GM12878 (cell line): Measurements from ENCODE around the gene ERCC2. TPM values are rescaled to one million over a fixed set of nuclear protein-coding genes. Genes with fewer than 3 reads are reported as not detected.
A peak's percentile ranks its signal among the peaks of the same experiment; 100 is the strongest.

Source experiments
- ATAC-seq: fragments of 200-7000 bp; cut with Tn5 transposase; 3 replicates; pipeline ENCODE4 v1.9.1; 2020; ENCODE audit warnings: mild to moderate bottlenecking, moderate library complexity
- BruUV-seq: library from RNA; stranded (reverse); fragments of 400-500 nt; replicated peaks from 2 replicates; lab custom pipeline; 2021; lab: Mats Ljungman, UMichigan
- CTCF ChIA-PET: fragments of 300-600 bp; sonication (Branson Sonifier 250); formaldehyde crosslinking; extraction: SDS; loops from one replicate; lab custom pipeline; 2021; ENCODE audit warnings: inconsistent platforms; lab: Yijun Ruan, JAX
- POLR2A ChIA-PET: fragments of 350-600 bp; formaldehyde crosslinking; extraction: SDS; loops from one replicate; lab custom pipeline; 2021; ENCODE audit warnings: inconsistent platforms; lab: Charles Lee
- RAD21 ChIA-PET: fragments of 300-600 bp; sonication (Branson Sonifier 250); formaldehyde crosslinking; loops from one replicate; lab custom pipeline; 2023; ENCODE audit warnings: antibody characterized with exemption; ENCODE audit not compliant: unreplicated experiment; lab: Charles Lee
- SMC1A ChIA-PET: fragments of 300-600 bp; sonication (Branson Sonifier 250); formaldehyde crosslinking; loops from one replicate; lab custom pipeline; 2023; ENCODE audit not compliant: unreplicated experiment, uncharacterized antibody; lab: Charles Lee
- DNase-seq: peaks from one replicate; pipeline ENCODE4 v3.0.0-alpha.2; 2011; ENCODE audit warnings: low read depth, low spot score
- FAIRE-seq: peaks from 3 replicates; lab custom pipeline; 2011; peaks lifted over from hg19 to GRCh38; lab: Jason Lieb, UNC
- H2AFZ ChIP-seq: 2 replicates; pipeline ENCODE4 v1.6.0; 2011; ENCODE audit warnings: low read depth, low read length, control low read depth; ENCODE audit not compliant: control insufficient read depth
- H3K27ac ChIP-seq: 2 replicates; pipeline ENCODE4 v1.5.1; 2011; ENCODE audit warnings: control low read depth; ENCODE audit not compliant: control insufficient read depth, insufficient read depth
- H3K27me3 ChIP-seq, 2 experiments: replicated peaks in 1 of 2; 2 replicates each; pipeline versions ENCODE4 v1.6.0 to v1.6.1; 2011; ENCODE audit warnings: low read length in 1 of 2; ENCODE audit not compliant: control insufficient read depth in 2 of 2, insufficient read depth in 2 of 2
- H3K36me3 ChIP-seq, 2 experiments: 2 replicates each; pipeline ENCODE4 v1.5.1; 2011; ENCODE audit warnings: low read length in 1 of 2; ENCODE audit not compliant: control insufficient read depth in 2 of 2, insufficient read depth in 2 of 2
- H3K4me1 ChIP-seq: 2 replicates; pipeline ENCODE4 v1.6.1; 2011; ENCODE audit warnings: mild to moderate bottlenecking, low read length, moderate library complexity, mixed read lengths; ENCODE audit not compliant: control insufficient read depth, insufficient read depth
- H3K4me2 ChIP-seq: 2 replicates; pipeline ENCODE4 v1.6.0; 2011; ENCODE audit warnings: control low read depth; ENCODE audit not compliant: control insufficient read depth, insufficient read depth
- H3K4me3 ChIP-seq: fragments of 200-600 bp; sonication (generic); 2 replicates; pipeline ENCODE4 v1.5.1; 2016
- H3K79me2 ChIP-seq: 2 replicates; pipeline ENCODE4 v1.6.0; 2011; ENCODE audit warnings: low read length; ENCODE audit not compliant: control insufficient read depth, insufficient read depth
- H3K9ac ChIP-seq: 2 replicates; pipeline ENCODE4 v1.8.0; 2011; ENCODE audit warnings: low read length, control low read depth, mixed read lengths; ENCODE audit not compliant: control insufficient read depth, insufficient read depth
- H3K9me3 ChIP-seq: replicated peaks from 3 replicates; pipeline ENCODE4 v1.5.1; 2011; ENCODE audit warnings: mild to moderate bottlenecking, low read length; ENCODE audit not compliant: control insufficient read depth, insufficient read depth
- H4K20me1 ChIP-seq: 2 replicates; pipeline ENCODE4 v1.6.0; 2011; ENCODE audit not compliant: control insufficient read depth, insufficient read depth
- BCL3 ChIP-seq: IDR thresholded peaks from 2 replicates; pipeline ENCODE4 v1.6.1; 2011; ENCODE audit warnings: borderline replicate concordance, low read depth, mild to moderate bottlenecking, moderate library complexity, low read length; ENCODE audit not compliant: insufficient read depth, poor library complexity, severe bottlenecking
- CBX3 ChIP-seq: fragments of 200-600 bp; sonication (generic); IDR thresholded peaks from 2 replicates; pipeline ENCODE4 v1.6.1; 2016; ENCODE audit warnings: low read depth, borderline replicate concordance
- JUND ChIP-seq: IDR thresholded peaks from 2 replicates; pipeline ENCODE4 v1.6.1; 2012; ENCODE audit warnings: low read depth, mild to moderate bottlenecking, low read length, improper control_type of control experiment, moderate library complexity
- KAT2A ChIP-seq: conservative IDR thresholded peaks from 2 replicates; pipeline ENCODE4 v1.6.1; 2011; ENCODE audit warnings: low read depth, low read length; ENCODE audit not compliant: control insufficient read depth
- NKRF ChIP-seq: fragments of 450-650 bp; conservative IDR thresholded peaks from 2 replicates; pipeline ENCODE4 v1.6.1; 2017; ENCODE audit warnings: mild to moderate bottlenecking, moderate library complexity
- PBX3 ChIP-seq: IDR thresholded peaks from 2 replicates; pipeline ENCODE4 v1.6.1; 2011; ENCODE audit warnings: mild to moderate bottlenecking, low read depth, low read length, moderate library complexity; ENCODE audit not compliant: insufficient replicate concordance
- WGBS: methylation state at CpG from one replicate; pipeline ENCODE4 v1.1.6; 2016; ENCODE audit warnings: low lambda C conversion rate; ENCODE audit not compliant: insufficient replicate concordance, insufficient coverage; ENCODE audit errors: missing lambda C conversion rate; 5-methylcytosine and 5-hydroxymethylcytosine counted together
- in situ Hi-C: fragments of 300-500 bp; cut with MboI; formaldehyde crosslinking; loops from 9 replicates; pipeline ENCODE4 v1.14.3; 2018; ENCODE audit warnings: mixed read lengths
- intact Hi-C: fragments of 100-400 bp; cut with micrococcal nuclease; formaldehyde crosslinking; loops from one replicate; pipeline ENCODE4 v1.14.2; 2022; ENCODE audit not compliant: unreplicated experiment
- polyA plus RNA-seq, 11 experiments: library from polyadenylated mRNA; depleted of rRNA in 4 of 11; unstranded in 6 of 11; stranded (reverse) in 5 of 11; fragments of >200 nt; fragmentation: Nextera tagmentation in 4 of 11; fragmentation: Illumina TruSeq in 1 of 11; extraction: Ambion mirVana in 4 of 11; extraction: Trizol in 1 of 11; gene quantifications; 1 replicate in 1 of 11; 2 replicates in 10 of 11; pipeline versions ENCODE4 v1.2.1 to v1.2.3, GENCODE V29; 2011 to 2016; ENCODE audit warnings: inconsistent platforms in 2 of 11, missing spikeins in 2 of 11, low read depth in 1 of 11
- total RNA-seq, 4 experiments: library from RNA; depleted of rRNA in 3 of 4; stranded (reverse); fragments of >200 nt in 3 of 4; fragmentation: Illumina TruSeq in 1 of 4; extraction: Trizol in 1 of 4; gene quantifications; 2 replicates each; pipeline versions ENCODE4 v1.2.1 to v1.2.3, GENCODE V29; 2013 to 2021

ERCC2 gene
- total and polyA plus RNA-seq, 10 of the 15 experiments (the other 5 are each of a cell fraction or from before 2014, with no cell fraction given) = 1.3 to 40.1 (median 15.6) TPM

GRCh38 chr19:45342911-45343310 lies 27.5 kb downstream of the ERCC2 start:
- BruUV-seq = no TSS peak
- ChIA-PET POLR2A (no interaction called here), SMC1A (no interaction called here), CTCF (no interaction called here), RAD21 (no interaction called here)
- Histone ChIP-seq H3K4me3 (no peak overlapping the region), H3K27me3 (0 out of 4 replicates have a peak, but pooled peaks cover 0 to 1% of the 10 kb centered on the region in 2 experiments), H3K27ac (no peak overlapping the region), H3K79me2 (no peaks in the 10 kb centered on the region), H4K20me1 (no peaks in the 10 kb centered on the region), H3K36me3 (no peaks in the 10 kb centered on the region), H3K9ac (no peak overlapping the region), H3K4me1 (peaks cover 3% of the 10 kb centered on the region; the same call in 1 of the 2 replicates), H2AFZ (no peak overlapping the region), H3K4me2 (no peak overlapping the region), H3K9me3 (no peaks in the 10 kb centered on the region)
- TF ChIP-seq CBX3 = no peak
- TF ChIP-seq JUND = no peak
- peak; percentile 38 for TF ChIP-seq BCL3
- TF ChIP-seq KAT2A = no peak
- no peak for TF ChIP-seq NKRF
- peak; percentile 5 for TF ChIP-seq PBX3
- intact Hi-C loops = no loop called here
- in situ Hi-C loops = no loop called here
- FAIRE-seq (no peak), DNase-seq (no peak), ATAC-seq (no peak)
- 70% methylated on average over 13 of the region's 13 CpGs for WGBS
